SKM-1 treated with dmso at 0.1 percent for 144 hours (cell line): ENCODE results near the gene SLC4A5.
"Not testable (repeated sequence)": the region's sequence is repeated elsewhere in the genome, so short reads cannot be mapped to it uniquely, and the experiment has no call there.

Source experiments
- DNase-seq: peaks from one replicate; lab custom pipeline; 2025; ENCODE audit not compliant: unreplicated experiment; lab: John Stamatoyannopoulos, UW

The SLC4A5 gene

GRCh38 chr2:74368499-74368898, 25.3 kb upstream of the SLC4A5 start:
- no peak for DNase-seq

- DNase-seq: no peak
Observed at GRCh38 chr2:74367789-74368188, 24.6 kb upstream of the SLC4A5 start.

- DNase-seq: no peak
Observed at GRCh38 chr2:74366036-74366435, 22.8 kb upstream of the SLC4A5 start.

- DNase-seq: no peak
Observed at GRCh38 chr2:74364533-74365505, 21.6 kb upstream of the SLC4A5 start.

GRCh38 chr2:74361327-74361726, 18.1 kb upstream of the SLC4A5 start:
- no peak for DNase-seq

- no peak for DNase-seq
Observed at GRCh38 chr2:74357627-74358026, 14.4 kb upstream of the SLC4A5 start.

- no peak for DNase-seq
Observed at GRCh38 chr2:74349889-74350288, 6.7 kb upstream of the SLC4A5 start.

GRCh38 chr2:74347742-74348141, 4.5 kb upstream of the SLC4A5 start:
- no peak for DNase-seq

GRCh38 chr2:74347303-74347702, 4.1 kb upstream of the SLC4A5 start:
- DNase-seq: no peak

- DNase-seq: no peak
Observed at GRCh38 chr2:74345272-74345943, 2.2 kb upstream of the SLC4A5 start.

- DNase-seq: not testable (repeated sequence)
Observed at GRCh38 chr2:74336227-74336626, 7.0 kb downstream of the SLC4A5 start.

GRCh38 chr2:74334931-74335333, 8.3 kb downstream of the SLC4A5 start:
- DNase-seq: peak; percentile 44

- DNase-seq: no peak
Observed at GRCh38 chr2:74333896-74334586, 9.2 kb downstream of the SLC4A5 start.

- DNase-seq: peak; percentile 26
Observed at GRCh38 chr2:74333175-74333574, 10.0 kb downstream of the SLC4A5 start.

- DNase-seq: no peak
Observed at GRCh38 chr2:74332550-74333174, 10.6 kb downstream of the SLC4A5 start.

GRCh38 chr2:74328573-74328972, 14.6 kb downstream of the SLC4A5 start:
- DNase-seq: no peak

- no peak for DNase-seq
Observed at GRCh38 chr2:74328074-74328473, 15.1 kb downstream of the SLC4A5 start.

- no peak for DNase-seq
Observed at GRCh38 chr2:74327627-74328026, 15.6 kb downstream of the SLC4A5 start.

GRCh38 chr2:74327199-74327598, 16.0 kb downstream of the SLC4A5 start:
- DNase-seq: no peak

- DNase-seq: no peak
Observed at GRCh38 chr2:74325815-74326214, 17.4 kb downstream of the SLC4A5 start.

GRCh38 chr2:74321737-74322136, 21.5 kb downstream of the SLC4A5 start:
- no peak for DNase-seq
